Pulmonary artery endothelial cell (primary cell): Measurements from ENCODE around the gene AQP4. TPM values are rescaled to one million over a fixed set of nuclear protein-coding genes. Genes with fewer than 3 reads are reported as not detected.

Experiments
- DNase-seq: peaks from one replicate; pipeline ENCODE4 v3.0.0-alpha.2; 2011; ENCODE audit warnings: low read depth, low spot score
- total RNA-seq: library from RNA; depleted of rRNA; stranded (reverse); fragments of >200 nt; gene quantifications from 2 replicates; pipeline ENCODE4 v1.2.3, GENCODE V29; 2014

Gene AQP4, protein sequence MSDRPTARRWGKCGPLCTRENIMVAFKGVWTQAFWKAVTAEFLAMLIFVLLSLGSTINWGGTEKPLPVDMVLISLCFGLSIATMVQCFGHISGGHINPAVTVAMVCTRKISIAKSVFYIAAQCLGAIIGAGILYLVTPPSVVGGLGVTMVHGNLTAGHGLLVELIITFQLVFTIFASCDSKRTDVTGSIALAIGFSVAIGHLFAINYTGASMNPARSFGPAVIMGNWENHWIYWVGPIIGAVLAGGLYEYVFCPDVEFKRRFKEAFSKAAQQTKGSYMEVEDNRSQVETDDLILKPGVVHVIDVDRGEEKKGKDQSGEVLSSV
- not detected in 2 replicates for total RNA-seq

- DNase-seq, result no peak
Observed at GRCh38 chr18:26865557-26865956, at the start of gene AQP4. AQP4 (minus strand) TSS chr18:26865707; CDS start chr18:26865689, 18 bp downstream.

- no peak for DNase-seq
Observed at GRCh38 chr18:26911840-26912239, 46.3 kb upstream of the AQP4 start.

- DNase-seq, result no peak
Observed at GRCh38 chr18:26909599-26910290, 44.2 kb upstream of the AQP4 start.

GRCh38 chr18:26908906-26909305, 43.4 kb upstream of the AQP4 start:
- no peak for DNase-seq

GRCh38 chr18:26902291-26902690, 36.8 kb upstream of the AQP4 start:
- DNase-seq, result no peak

DNA sequence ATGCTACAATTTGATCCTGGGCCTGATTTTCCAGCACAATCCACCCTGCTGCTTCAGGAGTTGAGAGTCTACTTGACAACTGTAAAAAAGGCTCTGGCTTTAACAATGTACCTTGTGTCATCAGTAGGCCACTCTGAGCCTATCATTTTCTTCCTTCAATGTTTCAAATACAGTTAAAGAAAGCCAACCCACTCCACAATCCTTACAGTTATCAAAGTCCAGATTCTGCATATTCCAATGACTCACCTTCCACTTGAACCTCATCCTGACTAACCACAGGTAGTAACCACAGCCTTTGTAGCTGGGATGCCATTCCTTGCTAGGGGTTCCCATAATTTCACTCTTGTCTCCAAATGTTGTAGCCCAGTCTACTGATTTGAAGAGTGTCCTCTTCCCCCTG, 35.5 kb upstream of the AQP4 start:
- no peak for DNase-seq

DNA sequence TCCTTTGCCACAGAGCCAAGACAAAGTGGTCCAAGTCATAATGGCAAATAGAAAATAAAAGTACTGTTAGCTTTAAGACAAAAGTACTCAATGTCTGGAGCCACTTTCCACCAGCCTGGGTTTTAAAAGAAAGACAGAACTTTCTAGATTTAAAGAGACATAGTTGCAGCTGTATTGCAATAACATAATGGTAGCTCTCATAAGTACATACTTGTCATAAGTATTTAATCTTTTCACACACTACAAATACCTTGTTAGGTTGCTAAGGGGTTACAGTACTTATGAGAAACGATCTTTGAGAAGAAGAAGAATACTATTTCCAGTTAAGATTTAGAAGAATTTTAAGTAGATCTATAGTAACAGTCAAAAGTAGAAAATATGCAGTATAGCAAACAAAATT, 28.9 kb upstream of the AQP4 start:
- no peak for DNase-seq

DNA sequence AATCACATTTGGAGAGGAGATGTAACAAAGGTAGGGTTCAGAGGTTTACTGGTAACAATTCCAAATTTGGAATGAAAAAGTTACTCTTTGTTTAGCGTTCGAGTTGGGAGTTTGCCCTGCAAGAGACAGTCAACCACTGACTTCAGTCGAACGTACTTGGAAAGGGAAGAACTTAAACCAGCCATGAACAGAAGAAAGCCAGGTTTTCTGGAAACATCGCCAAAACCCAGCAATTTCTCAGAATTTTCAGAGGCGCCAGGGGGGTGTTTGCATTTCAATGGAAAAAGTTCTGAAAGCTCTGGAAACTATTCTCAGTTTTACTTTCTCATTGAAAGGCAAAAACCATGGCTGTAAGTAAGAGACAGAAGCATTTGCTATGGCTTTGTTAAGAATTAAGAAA, 28.5 kb upstream of the AQP4 start:
- no peak for DNase-seq

DNA sequence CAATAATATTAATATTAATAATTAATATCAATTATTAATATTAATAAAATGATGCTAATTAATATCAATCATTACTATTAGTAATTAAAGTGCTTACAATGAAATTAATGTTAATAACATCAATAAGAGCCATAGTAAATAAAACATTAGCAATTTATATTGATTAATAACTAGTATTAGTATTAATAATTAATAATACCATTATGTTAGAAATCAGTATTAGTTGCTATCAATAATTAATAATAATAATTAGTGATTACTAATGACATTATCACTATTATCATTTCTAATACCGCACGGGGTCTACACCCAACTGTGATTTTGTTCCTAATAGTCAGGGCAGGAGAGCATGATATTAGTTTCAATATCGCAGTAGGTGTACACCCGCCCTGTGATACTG, 22.8 kb upstream of the AQP4 start:
- DNase-seq, result no peak

DNA sequence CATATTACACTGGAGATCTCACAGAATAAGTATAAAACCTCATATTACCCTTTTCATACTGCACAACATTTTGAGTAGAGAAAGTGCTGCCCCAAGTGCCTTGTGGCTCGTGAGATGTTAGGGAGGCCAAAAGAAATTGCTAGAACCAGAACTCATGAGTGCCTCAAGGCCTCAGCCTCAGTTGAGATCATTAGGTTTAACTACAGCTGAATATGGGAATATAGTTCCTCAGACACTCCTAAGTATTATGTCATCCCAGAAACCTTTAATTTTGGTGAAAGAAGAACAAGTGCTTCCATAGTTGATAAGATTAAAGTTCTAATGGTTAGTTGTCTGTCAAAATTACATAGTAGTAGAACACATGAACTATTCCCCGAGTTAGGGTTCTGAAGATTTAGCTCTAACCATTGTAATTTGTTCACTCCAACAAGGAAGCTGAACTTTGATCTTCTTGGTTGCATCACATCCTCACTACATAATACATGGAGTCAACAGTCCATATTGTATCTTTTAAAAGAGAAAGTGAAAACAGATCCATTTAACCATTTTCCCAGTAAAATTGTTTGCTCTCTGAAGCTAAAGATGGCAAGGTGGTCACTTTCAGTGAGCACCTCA, 9.6 kb upstream of the AQP4 start:
- no peak for DNase-seq

DNA sequence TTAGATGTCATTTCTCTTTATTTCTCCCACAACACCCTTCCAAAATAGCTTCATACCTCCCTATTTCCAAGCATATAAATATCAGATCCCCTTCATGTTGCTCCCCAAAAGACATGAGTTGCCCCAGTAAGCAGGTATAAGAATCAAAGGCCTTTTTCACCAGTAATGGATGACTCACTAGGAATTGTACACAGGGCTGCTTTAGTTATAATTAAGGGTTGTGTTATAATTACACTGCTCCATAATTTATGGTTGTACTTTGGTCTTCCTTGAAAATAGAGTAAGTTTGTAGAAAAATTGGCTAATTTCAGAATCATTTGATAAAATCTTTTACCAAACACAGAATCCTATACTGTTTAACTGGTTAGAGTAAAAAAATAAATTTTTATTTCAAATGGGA, 8.8 kb upstream of the AQP4 start:
- DNase-seq, result no peak

DNA sequence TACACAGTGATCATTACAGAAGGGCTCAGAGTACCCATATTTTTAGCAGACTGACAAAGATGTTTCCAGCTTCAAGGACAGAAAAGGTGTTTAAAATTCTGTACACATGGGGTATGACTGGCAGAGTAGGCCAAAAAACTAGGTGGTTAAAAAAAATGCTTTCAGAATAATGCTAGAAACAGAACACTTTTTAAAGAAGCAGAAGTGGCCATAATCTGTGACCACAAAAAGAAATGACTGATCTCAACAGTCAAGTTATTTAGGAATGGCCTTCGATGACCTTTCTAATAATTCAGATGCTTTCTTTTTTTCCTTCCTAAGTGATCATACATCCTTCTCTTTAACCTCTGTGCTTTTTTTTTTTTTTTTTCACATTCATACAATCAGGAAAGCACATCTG, 4.1 kb upstream of the AQP4 start:
- no peak for DNase-seq

- no peak for DNase-seq
Observed at GRCh38 chr18:26868968-26869586, 3.6 kb upstream of the AQP4 start.

GRCh38 chr18:26867471-26867870, 2.0 kb upstream of the AQP4 start:
- DNase-seq, result no peak

DNA sequence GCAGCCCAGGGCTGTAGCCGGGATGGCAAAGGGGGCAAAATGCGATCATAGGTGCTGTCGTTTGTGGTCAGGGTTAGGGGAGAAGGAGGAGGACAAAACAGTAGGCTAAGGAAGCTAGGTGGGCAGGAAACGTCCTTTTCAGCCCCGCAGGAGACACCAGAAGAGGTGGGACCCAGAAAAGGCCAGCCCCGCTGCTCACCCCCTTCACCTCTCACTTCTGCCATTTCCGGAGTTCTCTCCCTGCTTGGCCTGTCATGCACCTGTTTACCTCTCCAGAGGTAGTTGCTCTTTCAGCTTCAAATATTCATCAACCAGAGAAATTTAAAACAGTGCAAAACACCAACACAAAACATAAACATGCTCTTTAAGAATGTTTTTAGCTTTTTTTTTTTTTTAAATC, 849 bp downstream of the AQP4 start:
- no peak for DNase-seq

- DNase-seq, result no peak
Observed at GRCh38 chr18:26863921-26864497, 1.5 kb downstream of the AQP4 start.

- no peak for DNase-seq
Observed at GRCh38 chr18:26863122-26863879, 2.2 kb downstream of the AQP4 start.

DNA sequence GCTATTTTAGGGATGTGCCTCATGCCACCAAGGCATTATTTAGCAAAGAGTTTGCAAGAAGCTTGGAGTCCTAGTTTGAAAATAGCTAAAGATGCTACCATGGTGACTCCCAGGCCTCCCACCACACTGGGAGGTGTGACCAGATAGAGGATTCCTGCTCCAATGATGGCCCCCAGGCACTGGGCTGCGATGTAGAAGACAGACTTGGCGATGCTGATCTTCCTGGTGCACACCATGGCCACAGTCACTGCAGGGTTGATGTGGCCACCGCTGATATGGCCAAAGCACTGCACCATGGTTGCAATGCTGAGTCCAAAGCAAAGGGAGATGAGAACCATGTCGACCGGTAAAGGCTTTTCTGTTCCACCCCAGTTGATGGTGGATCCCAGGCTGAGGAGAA, 3.4 kb downstream of the AQP4 start:
- no peak for DNase-seq

DNA sequence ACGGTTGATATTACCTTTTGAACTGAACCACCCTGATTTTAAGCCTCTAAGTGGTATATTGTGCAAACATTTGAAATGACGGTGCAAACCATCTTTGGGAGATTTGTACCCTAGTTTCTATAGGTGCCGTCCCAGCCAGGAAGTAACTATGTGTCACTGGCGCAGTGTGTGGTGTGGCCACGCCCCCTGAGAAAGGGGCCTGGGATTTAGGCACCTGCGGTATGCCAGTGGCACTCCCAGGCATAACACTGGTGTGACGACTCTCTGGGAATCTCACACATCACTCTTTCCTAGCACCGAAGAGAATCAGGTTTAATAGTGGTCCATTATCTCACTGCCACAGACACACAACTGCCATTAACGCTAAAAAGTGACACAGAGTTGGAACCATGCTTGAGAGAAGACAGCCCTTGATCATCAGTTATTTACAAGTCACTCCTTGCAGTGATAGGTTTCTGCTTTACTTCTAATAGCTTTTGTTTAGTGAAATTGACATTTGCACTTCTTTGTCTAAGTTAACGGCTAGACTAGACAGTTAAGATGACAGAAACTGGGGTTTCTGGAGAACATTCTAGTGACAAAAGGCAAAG, 11.1 kb downstream of the AQP4 start:
- DNase-seq, result no peak

GRCh38 chr18:26853401-26853800, 12.1 kb downstream of the AQP4 start:
- no peak for DNase-seq

DNA sequence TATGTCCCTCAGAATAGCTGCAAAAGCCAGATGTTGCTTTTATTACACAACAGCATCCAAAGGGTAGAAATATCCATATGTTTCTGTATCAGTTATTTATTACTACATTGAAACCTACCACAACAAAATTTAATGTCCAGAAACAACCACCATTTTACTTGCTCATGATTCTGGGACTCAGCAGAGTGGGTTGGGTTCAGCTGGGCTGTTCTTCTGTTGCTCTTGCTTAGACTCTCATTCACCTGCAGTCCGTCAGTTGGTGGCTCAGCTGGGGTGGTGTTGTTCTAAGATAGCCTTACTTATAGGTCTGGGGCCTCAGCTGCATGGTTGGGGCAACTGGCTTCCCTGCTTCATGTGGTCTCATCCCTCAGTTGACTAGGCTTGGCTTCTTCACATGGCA, 21.7 kb downstream of the AQP4 start:
- no peak for DNase-seq
